Stomach (tissue), 4 donors: ENCODE measurements around the gene MAST3.

Source experiments
- CTCF ChIP-seq, 7 experiments: fragments of 450-650 bp in 4 of 7; fragments of 200-600 bp in 3 of 7; sonication (generic) in 3 of 7; IDR thresholded peaks; one replicate each; pipeline ENCODE4 v1.5.1; 2016 to 2019; ENCODE audit warnings: antibody characterized with exemption in 7 of 7, control low read depth in 2 of 7, mild to moderate bottlenecking in 1 of 7
- POLR2A ChIP-seq, 4 donors: fragments of 450-650 bp; IDR thresholded peaks; one replicate each; pipeline ENCODE4 v1.6.1; 2016; ENCODE audit warnings: antibody characterized with exemption in 4 of 4, control low read depth in 2 of 4, mild to moderate bottlenecking in 1 of 4, moderate library complexity in 1 of 4

DNA sequence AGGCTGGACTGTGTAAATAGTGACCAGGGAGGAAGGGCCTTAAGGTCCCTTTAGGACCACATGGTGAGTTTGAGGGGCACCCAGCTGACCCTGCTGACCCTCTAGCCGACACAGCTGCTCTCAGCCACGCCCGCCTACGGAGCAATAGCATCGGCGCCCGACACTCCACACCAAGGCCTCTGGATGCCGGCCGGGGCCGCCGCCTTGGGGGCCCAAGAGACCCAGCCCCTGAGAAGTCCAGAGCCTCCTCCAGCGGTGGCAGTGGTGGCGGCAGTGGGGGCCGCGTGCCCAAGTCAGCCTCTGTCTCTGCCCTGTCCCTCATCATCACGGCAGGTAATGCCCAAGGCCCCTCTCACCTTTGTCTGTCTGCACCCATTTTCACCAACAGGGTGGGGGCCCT is 46.8 kb downstream of the MAST3 start:
- TF ChIP-seq POLR2A (IDR thresholded peaks at IDR 0.05) (no peak), CTCF (IDR thresholded peaks at IDR 0.05) (no peak)
